OCI-LY7 (cell line): ENCODE results near the gene ZBED4.

ENCODE experiments used
- CTCF ChIP-seq: fragments of 200-600 bp; sonication (generic); conservative IDR thresholded peaks from 2 replicates; pipeline ENCODE4 v1.5.1; 2014; ENCODE audit warnings: mild to moderate bottlenecking, antibody characterized with exemption, low read length, moderate library complexity, mixed read lengths
- EZH2phosphoT487 ChIP-seq: fragments of 200-600 bp; sonication (generic); IDR thresholded peaks from 2 replicates; pipeline ENCODE4 v1.6.1; 2018; ENCODE audit warnings: low read depth, borderline replicate concordance, mild to moderate bottlenecking, mixed run types, antibody characterized with exemption, low read length, moderate library complexity, mixed read lengths

GRCh38 chr22:49845666-49846459, 7.8 kb upstream of the ZBED4 start:
- TF ChIP-seq CTCF (no peak), EZH2phosphoT487 (no peak)
